ENCODE data around the gene NEMP1.

NEMP1 gene

DNA sequence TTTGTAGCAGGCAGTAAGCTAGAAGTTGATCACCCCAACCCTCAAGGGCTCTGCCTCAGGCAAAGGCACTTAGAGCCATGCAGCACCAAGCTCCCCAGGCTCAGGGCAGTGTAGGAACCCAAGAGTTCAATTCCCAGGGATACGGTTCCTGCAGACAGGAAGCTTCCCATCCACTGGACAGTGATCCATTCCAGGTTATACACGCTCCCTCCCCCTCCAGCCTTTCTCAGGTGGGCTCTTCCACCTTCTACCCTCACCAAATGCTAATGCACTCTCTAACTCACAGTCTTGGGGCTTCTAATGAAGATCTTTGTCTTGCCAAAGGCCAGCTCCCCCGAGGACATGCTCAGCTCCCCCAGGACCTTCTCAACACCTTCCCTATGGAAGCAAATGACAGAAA, 41.3 kb downstream of the NEMP1 start:
- Histone ChIP-seq H3K9ac (ENCODE audit: low read depth, low read length, poor library complexity) (no peak overlapping the region), H2AFZ (ENCODE audit: low read length) (no peak overlapping the region)

DNA sequence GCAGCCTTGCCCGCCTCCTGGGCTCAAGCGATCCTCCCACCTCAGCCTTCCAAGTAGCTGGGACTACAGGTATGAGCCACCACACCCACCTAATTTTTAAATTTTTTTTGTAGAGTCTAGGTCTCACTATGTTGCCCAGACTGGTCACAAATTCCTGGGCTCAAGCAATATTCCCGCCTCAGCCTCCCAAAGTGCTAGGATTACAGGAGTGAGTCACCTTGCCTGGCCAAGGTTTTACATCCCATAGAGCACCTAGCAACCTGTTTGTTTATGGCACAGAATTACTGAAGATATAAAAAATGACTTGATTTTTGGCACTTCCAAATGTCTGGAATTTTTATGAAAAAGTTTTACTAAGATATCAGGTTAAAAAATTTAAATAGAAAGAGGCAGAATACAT, 45.2 kb downstream of the NEMP1 start:
- no peak overlapping the region for H3K18ac ChIP-seq (ENCODE audit: low read length)
- WGBS, 2 donors (ENCODE audit: extremely low coverage in 2 of 2, insufficient read length in 2 of 2, insufficient replicate concordance in 1 of 2), result no CpG with 5 or more reads among the region's 3 CpGs
- H3K79me1 ChIP-seq (ENCODE audit: low read depth, low read length), result no peaks in the 10 kb centered on the region
- no peak overlapping the region for H3K14ac ChIP-seq (ENCODE audit: low read length)
- H3K9me3 ChIP-seq (replicated peaks in 1 of 2; ENCODE audit: control insufficient read depth in 2 of 2, insufficient read depth in 1 of 2, low read depth in 1 of 2, low read length in 2 of 2), result no peaks in the 10 kb centered on the region
- no peak overlapping the region for H4K8ac ChIP-seq (ENCODE audit: low read depth, low read length)
- H3K9ac ChIP-seq (ENCODE audit: low read depth, low read length, poor library complexity), result no peak overlapping the region
- no peak overlapping the region for H2BK5ac ChIP-seq (ENCODE audit: low read length)
- DNase-seq (ENCODE audit: low spot score), result no peak
- no peak overlapping the region for H2BK12ac ChIP-seq (ENCODE audit: low read length)
- H3K27ac ChIP-seq (replicated peaks; ENCODE audit: low read length), result no peak overlapping the region
- no peak overlapping the region for H2AFZ ChIP-seq (ENCODE audit: low read length)
- H3K36me3 ChIP-seq (replicated peaks in 1 of 2; ENCODE audit: control insufficient read depth in 2 of 2, insufficient read depth in 2 of 2, low read length in 2 of 2), result no peaks in the 10 kb centered on the region
- H2AK5ac ChIP-seq (ENCODE audit: low read depth, low read length), result no peak overlapping the region
- H4K91ac ChIP-seq (ENCODE audit: low read depth, low read length, poor library complexity), result no peak overlapping the region
- H3K4me1 ChIP-seq (ENCODE audit: control insufficient read depth in 2 of 2, insufficient read depth in 1 of 2, low read depth in 1 of 2, low read length in 2 of 2), result peaks cover 7 to 10% of the 10 kb centered on the region in 2 donors
- no peak overlapping the region for H3K4ac ChIP-seq (ENCODE audit: low read length)
- H3K4me2 ChIP-seq (ENCODE audit: insufficient read depth, low read length, poor library complexity, severe bottlenecking), result no peak overlapping the region
- no peak overlapping the region for H3K23ac ChIP-seq (ENCODE audit: low read depth, low read length, poor library complexity)
- peaks cover 0 to 43% (median 0%) of the 10 kb centered on the region in 3 experiments for H3K27me3 ChIP-seq (ENCODE audit: control insufficient read depth in 3 of 3, insufficient read depth in 3 of 3, low read depth in 1 of 3, low read length in 3 of 3)
- no peak overlapping the region for H3K4me3 ChIP-seq (ENCODE audit: low read length in 2 of 2)
- H2BK15ac ChIP-seq (ENCODE audit: low read length), result no peak overlapping the region
- H2BK120ac ChIP-seq (ENCODE audit: low read depth, low read length), result no peak overlapping the region

More for the DNA sequence above, 41.3 kb downstream of the NEMP1 start:
- peaks cover 0 to 1% of the 10 kb centered on the region in 2 donors for H3K4me1 ChIP-seq (ENCODE audit: control insufficient read depth in 2 of 2, insufficient read depth in 1 of 2, low read depth in 1 of 2, low read length in 2 of 2)
- no peak overlapping the region for H3K23ac ChIP-seq (ENCODE audit: low read depth, low read length, poor library complexity)
- no peak overlapping the region for H3K18ac ChIP-seq (ENCODE audit: low read length)
- no peak overlapping the region for H3K4me3 ChIP-seq (ENCODE audit: low read length in 2 of 2)
- WGBS, 2 donors (ENCODE audit: extremely low coverage in 2 of 2, insufficient read length in 2 of 2, insufficient replicate concordance in 1 of 2), result no CpG with 5 or more reads among the region's 3 CpGs
- no peak overlapping the region for H2BK5ac ChIP-seq (ENCODE audit: low read length)
- no peaks in the 10 kb centered on the region for H3K79me1 ChIP-seq (ENCODE audit: low read depth, low read length)
- H2BK120ac ChIP-seq (ENCODE audit: low read depth, low read length), result no peak overlapping the region
- H4K8ac ChIP-seq (ENCODE audit: low read depth, low read length), result no peak overlapping the region
- no peaks in the 10 kb centered on the region for H3K9me3 ChIP-seq (replicated peaks in 1 of 2; ENCODE audit: control insufficient read depth in 2 of 2, insufficient read depth in 1 of 2, low read depth in 1 of 2, low read length in 2 of 2)
- H2BK15ac ChIP-seq (ENCODE audit: low read length), result no peak overlapping the region
- H3K27me3 ChIP-seq (ENCODE audit: control insufficient read depth in 3 of 3, insufficient read depth in 3 of 3, low read depth in 1 of 3, low read length in 3 of 3), result peaks cover 0 to 67% (median 0%) of the 10 kb centered on the region in 3 experiments
- no peak overlapping the region for H3K27ac ChIP-seq (replicated peaks; ENCODE audit: low read length)
- DNase-seq (ENCODE audit: low spot score), result no peak
- no peak overlapping the region for H2BK12ac ChIP-seq (ENCODE audit: low read length)
- no peak overlapping the region for H3K4ac ChIP-seq (ENCODE audit: low read length)
- H3K36me3 ChIP-seq (replicated peaks in 1 of 2; ENCODE audit: control insufficient read depth in 2 of 2, insufficient read depth in 2 of 2, low read length in 2 of 2), result no peaks in the 10 kb centered on the region
- no peak overlapping the region for H4K91ac ChIP-seq (ENCODE audit: low read depth, low read length, poor library complexity)
- H3K14ac ChIP-seq (ENCODE audit: low read length), result no peak overlapping the region
- no peak overlapping the region for H2AK5ac ChIP-seq (ENCODE audit: low read depth, low read length)
- no peak overlapping the region for H3K4me2 ChIP-seq (ENCODE audit: insufficient read depth, low read length, poor library complexity, severe bottlenecking)

DNA sequence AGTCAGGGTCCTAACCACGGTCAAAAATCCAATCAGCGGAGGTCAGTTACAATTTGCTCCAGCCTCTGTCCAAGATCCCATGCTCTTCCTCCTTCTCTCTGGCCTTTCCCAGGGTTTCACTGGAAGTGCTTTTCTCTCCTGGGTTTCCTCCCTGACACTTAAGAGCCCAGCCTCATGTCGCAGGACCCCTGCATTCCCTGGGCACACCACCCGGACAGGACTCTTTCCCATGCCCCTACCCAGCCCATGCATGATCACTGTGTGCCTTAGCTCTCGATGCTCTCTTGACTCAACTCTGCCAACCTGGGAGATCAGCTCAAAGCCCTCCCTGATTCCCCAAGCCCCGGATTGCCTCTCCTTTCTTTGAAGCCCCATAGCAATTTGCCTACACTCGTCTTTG, 46.8 kb downstream of the NEMP1 start:
- Histone ChIP-seq H3K9ac (ENCODE audit: low read depth, low read length, poor library complexity) (no peak overlapping the region), H3K27me3 (ENCODE audit: control insufficient read depth in 3 of 3, insufficient read depth in 3 of 3, low read depth in 1 of 3, low read length in 3 of 3) (peaks cover 0 to 41% (median 0%) of the 10 kb centered on the region in 3 experiments), H3K4ac (ENCODE audit: low read length) (no peak overlapping the region), H4K8ac (ENCODE audit: low read depth, low read length) (no peak overlapping the region), H3K36me3 (replicated peaks in 1 of 2; ENCODE audit: control insufficient read depth in 2 of 2, insufficient read depth in 2 of 2, low read length in 2 of 2) (no peaks in the 10 kb centered on the region), H3K18ac (ENCODE audit: low read length) (peak overlapping the region; percentile 1), H3K23ac (ENCODE audit: low read depth, low read length, poor library complexity) (no peak overlapping the region), H2BK12ac (ENCODE audit: low read length) (no peak overlapping the region), H2BK15ac (ENCODE audit: low read length) (no peak overlapping the region), H4K91ac (ENCODE audit: low read depth, low read length, poor library complexity) (no peak overlapping the region), H2AFZ (ENCODE audit: low read length) (peak overlapping the region; percentile 60), H3K4me3 (ENCODE audit: low read length in 2 of 2) (no peak overlapping the region), H3K4me1 (ENCODE audit: control insufficient read depth in 2 of 2, insufficient read depth in 1 of 2, low read depth in 1 of 2, low read length in 2 of 2) (peaks cover 7 to 15% of the 10 kb centered on the region in 2 donors), H2AK5ac (ENCODE audit: low read depth, low read length) (no peak overlapping the region), H2BK5ac (ENCODE audit: low read length) (no peak overlapping the region), H3K9me3 (replicated peaks in 1 of 2; ENCODE audit: control insufficient read depth in 2 of 2, insufficient read depth in 1 of 2, low read depth in 1 of 2, low read length in 2 of 2) (no peaks in the 10 kb centered on the region), H3K14ac (ENCODE audit: low read length) (no peak overlapping the region), H3K27ac (replicated peaks; ENCODE audit: low read length) (no peak overlapping the region), H2BK120ac (ENCODE audit: low read depth, low read length) (no peak overlapping the region), H3K79me1 (ENCODE audit: low read depth, low read length) (no peaks in the 10 kb centered on the region), H3K4me2 (ENCODE audit: insufficient read depth, low read length, poor library complexity, severe bottlenecking) (no peak overlapping the region)
- no peak for DNase-seq (ENCODE audit: low spot score)
- WGBS, 2 donors (ENCODE audit: extremely low coverage in 2 of 2, insufficient read length in 2 of 2, insufficient replicate concordance in 1 of 2), result no CpG with 5 or more reads among the region's 7 CpGs

DNA sequence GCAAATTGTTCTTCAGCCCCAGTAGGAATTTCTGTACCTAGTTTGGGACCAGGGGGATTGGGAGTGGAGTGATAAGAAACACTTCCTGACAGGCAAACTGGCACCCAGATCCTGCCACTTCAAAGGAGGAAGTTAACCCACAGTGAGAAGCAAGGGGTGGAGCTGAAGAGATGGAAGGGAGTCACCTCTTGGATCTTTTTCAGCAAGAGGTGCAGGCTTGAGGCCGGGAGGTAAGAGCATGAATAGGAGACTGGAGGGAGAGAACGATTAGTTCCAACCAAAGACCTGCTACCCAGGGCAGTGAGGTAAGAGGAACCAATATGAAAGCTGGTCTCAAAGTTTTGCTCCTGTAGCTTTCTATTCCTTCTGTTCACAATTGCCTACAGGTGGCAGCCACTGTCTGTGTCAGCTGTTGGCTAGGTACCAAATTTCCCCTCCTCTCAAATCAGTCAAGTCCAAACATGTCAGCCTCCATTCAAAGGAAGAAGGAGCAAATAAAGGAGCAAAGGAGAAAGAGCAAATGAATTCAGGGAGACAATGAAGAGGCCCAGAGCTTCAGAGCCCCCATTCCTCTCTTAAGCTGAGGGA, 47.4 kb downstream of the NEMP1 start:
- no peak overlapping the region for H3K4ac ChIP-seq (ENCODE audit: low read length)
- H3K27me3 ChIP-seq (ENCODE audit: control insufficient read depth in 3 of 3, insufficient read depth in 3 of 3, low read depth in 1 of 3, low read length in 3 of 3), result peaks cover 0 to 41% (median 0%) of the 10 kb centered on the region in 3 experiments
- no peak overlapping the region for H3K14ac ChIP-seq (ENCODE audit: low read length)
- H2BK120ac ChIP-seq (ENCODE audit: low read depth, low read length), result no peak overlapping the region
- H3K9ac ChIP-seq (ENCODE audit: low read depth, low read length, poor library complexity), result no peak overlapping the region
- no peak overlapping the region for H3K4me3 ChIP-seq (ENCODE audit: low read length in 2 of 2)
- DNase-seq (ENCODE audit: low spot score), result no peak
- H3K9me3 ChIP-seq (replicated peaks in 1 of 2; ENCODE audit: control insufficient read depth in 2 of 2, insufficient read depth in 1 of 2, low read depth in 1 of 2, low read length in 2 of 2), result no peaks in the 10 kb centered on the region
- H2BK15ac ChIP-seq (ENCODE audit: low read length), result no peak overlapping the region
- H4K91ac ChIP-seq (ENCODE audit: low read depth, low read length, poor library complexity), result no peak overlapping the region
- H3K79me1 ChIP-seq (ENCODE audit: low read depth, low read length), result no peaks in the 10 kb centered on the region
- no peak overlapping the region for H3K18ac ChIP-seq (ENCODE audit: low read length)
- H3K36me3 ChIP-seq (replicated peaks in 1 of 2; ENCODE audit: control insufficient read depth in 2 of 2, insufficient read depth in 2 of 2, low read length in 2 of 2), result no peaks in the 10 kb centered on the region
- H2BK12ac ChIP-seq (ENCODE audit: low read length), result no peak overlapping the region
- no peak overlapping the region for H3K23ac ChIP-seq (ENCODE audit: low read depth, low read length, poor library complexity)
- no peak overlapping the region for H2BK5ac ChIP-seq (ENCODE audit: low read length)
- H2AK5ac ChIP-seq (ENCODE audit: low read depth, low read length), result no peak overlapping the region
- no peak overlapping the region for H4K8ac ChIP-seq (ENCODE audit: low read depth, low read length)
- H3K4me1 ChIP-seq (ENCODE audit: control insufficient read depth in 2 of 2, insufficient read depth in 1 of 2, low read depth in 1 of 2, low read length in 2 of 2), result peaks cover 7 to 13% of the 10 kb centered on the region in 2 donors
- no peak overlapping the region for H3K4me2 ChIP-seq (ENCODE audit: insufficient read depth, low read length, poor library complexity, severe bottlenecking)
- WGBS, 2 donors (ENCODE audit: extremely low coverage in 2 of 2, insufficient read length in 2 of 2, insufficient replicate concordance in 1 of 2), result no CpG with 5 or more reads among the region's 2 CpGs
- no peak overlapping the region for H3K27ac ChIP-seq (replicated peaks; ENCODE audit: low read length)
- peak overlapping the region; percentile 60 for H2AFZ ChIP-seq (ENCODE audit: low read length)
